Left colon (tissue), 2 donors: ENCODE results near the gene RFFL. TPM values are rescaled to one million over a fixed set of nuclear protein-coding genes. Genes with fewer than 3 reads are reported as not detected.

Experiments
- ATAC-seq: fragments of 200-7000 bp; cut with Tn5 transposase; one replicate; pipeline ENCODE4 v1.9.1; 2020; ENCODE audit warnings: mild to moderate bottlenecking, moderate library complexity
- DNase-seq, 2 donors: peaks; one replicate each; pipeline ENCODE4 v3.0.0-alpha.2; 2020
- intact Hi-C, 2 donors: fragments of 100-400 bp; cut with DNase I in 1 of 2; cut with micrococcal nuclease in 1 of 2; formaldehyde crosslinking; loops; one replicate each; pipeline versions ENCODE4 v1.11.2 to v1.14.0; 2022; cut with DNase I, micrococcal nuclease
- total RNA-seq, 2 donors: library from RNA; stranded (reverse); fragmentation: NEBNext Ultra II Directional; extraction: Animal tissue kit (Norgen Biotek cat#: 25700); gene quantifications; one replicate each; pipeline ENCODE4 v1.2.1, GENCODE V29; 2021
- donor health status: DM: no; HTN: no; CAD: no.
- donor health status: DM: yes; HTN: yes; CAD: no.

Gene RFFL
- total RNA-seq, 2 donors from 2014 or later, result 53.4 to 60.8 TPM

DNA sequence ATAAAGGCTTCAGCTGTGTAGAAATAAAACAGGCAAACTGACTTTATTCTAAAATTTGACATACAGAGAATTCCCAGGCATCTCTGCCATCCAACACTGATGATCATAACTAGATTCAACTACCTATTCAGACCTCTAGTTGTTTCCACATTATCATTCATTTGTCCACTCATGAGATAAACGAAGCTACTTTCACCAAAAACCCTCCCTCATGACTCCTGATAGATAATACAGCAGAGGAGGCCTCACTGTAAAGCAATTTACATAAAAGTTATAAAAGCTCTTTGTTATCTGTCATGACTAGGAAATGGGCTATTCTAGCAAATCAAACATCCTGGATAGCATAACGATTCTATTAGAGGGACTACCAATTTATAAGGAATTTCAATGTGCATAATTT is 19.6 kb upstream of the RFFL start:
- DNase-seq, result no peak
- no peak for ATAC-seq
- intact Hi-C loops, result no loop called here

DNA sequence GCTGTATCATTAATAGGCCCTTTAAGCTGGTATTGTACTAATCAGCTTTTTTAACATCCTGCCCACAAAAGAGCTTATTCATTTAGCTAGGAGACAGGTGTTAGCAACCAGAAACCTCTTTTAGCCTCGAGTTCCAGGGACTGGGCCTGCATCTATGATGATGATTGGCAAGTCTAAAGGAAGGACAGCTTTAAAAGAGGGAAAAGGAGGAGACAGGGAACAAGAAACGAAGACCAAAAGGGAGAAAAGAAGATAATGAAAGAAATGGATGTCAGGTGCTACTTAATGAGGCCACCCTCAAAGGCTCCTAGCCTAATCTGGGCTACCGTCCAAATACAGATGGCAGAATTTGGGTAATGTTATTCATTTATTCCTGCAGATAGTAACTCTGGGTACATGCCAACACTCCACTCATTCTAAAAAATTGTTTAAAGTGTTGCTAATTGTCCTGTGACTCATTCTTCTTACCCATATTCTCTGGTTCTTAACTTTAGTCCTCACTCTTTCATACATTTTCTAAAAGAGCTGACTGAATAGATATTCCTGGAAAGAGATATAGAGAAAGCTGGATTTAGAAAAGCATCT is 18.7 kb upstream of the RFFL start:
- ATAC-seq (no peak), DNase-seq (no peak)
- intact Hi-C loops, result no loop called here

DNA sequence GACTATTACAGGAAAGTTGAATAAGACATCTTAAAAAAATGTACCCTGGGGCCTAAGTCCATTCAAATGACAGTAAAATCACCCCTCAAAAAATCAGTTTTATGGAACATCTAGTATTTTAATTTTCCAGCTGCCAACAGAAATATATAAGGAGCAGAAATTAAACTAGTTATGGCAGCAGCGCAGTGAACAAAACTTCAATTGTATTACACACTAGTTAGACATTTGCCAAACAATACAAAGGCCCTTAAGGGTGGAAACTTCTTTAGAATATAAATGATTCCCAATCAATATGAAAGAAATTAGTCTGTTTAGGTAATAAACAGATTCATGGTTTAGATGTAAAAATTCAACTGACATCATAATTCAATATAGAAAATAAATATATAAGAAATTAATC is 18.1 kb upstream of the RFFL start:
- ATAC-seq (no peak), DNase-seq (no peak)
- intact Hi-C loops, result no loop called here

DNA sequence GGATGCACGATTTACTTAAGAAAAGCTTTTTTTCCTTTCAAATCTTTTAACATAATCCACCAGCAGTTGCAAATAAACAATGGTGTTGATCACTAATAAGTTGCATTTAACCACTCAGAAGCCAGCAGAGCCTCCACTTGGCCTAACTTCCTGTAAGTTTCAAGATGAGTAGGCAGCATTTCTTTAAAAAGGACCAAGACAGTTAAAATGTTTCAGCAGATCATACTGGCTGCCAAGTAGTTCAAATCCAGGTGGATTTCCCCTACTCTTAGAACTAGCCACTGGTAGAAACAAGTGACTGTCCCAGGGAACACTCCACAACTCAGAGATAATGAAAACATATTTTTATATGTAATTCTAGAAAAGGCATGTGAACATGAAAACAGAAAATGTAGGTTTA is 17.0 kb upstream of the RFFL start:
- ATAC-seq (no peak), DNase-seq (no peak)
- intact Hi-C loops, result no loop called here

DNA sequence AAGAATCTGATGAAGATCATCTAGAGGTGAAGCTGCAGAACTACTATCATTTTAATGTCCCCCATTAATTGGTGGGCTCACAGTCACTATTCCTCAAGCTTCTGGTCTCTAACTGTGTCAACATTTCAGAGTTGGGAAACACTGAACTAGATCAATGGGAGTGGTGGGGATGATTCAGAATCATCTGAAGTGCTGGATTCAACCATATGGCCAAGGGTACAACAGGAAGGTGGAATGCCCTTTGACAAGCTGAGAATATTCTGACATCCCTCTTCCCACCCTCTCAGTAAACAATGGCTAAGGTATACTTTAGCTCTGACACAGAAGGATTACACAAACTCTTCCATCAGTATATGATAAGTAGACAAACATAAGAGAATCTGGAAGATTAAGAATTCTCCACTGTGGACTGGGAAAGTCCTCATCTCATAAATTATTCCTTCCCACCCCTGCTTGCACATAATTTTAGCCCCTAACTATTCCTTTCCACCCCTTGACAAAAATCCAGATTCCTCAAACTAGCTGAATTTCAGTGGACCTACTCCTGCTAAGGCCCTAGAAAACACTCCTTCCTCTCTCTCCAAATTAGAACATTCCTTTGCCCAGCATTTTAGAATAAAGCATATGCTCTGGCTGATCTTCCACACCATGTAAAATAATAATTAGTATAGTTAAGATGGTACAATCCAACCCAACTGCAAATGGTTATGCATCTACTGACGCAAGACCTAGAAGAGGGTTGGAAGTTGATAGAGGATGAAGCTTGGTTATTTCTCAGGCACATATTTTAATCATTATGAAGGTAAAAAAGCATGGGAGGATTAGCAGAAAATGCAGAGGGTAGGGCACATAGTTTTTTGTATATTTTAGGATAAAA is 16.3 kb upstream of the RFFL start:
- intact Hi-C loops, result loop anchor here in 1 of 2 donors (10.0 kb wide), 1 partner anchor 75 kb away; no protein-coding TSS in a partner anchor
- ATAC-seq (peak; percentile 90), DNase-seq (no peak)

DNA sequence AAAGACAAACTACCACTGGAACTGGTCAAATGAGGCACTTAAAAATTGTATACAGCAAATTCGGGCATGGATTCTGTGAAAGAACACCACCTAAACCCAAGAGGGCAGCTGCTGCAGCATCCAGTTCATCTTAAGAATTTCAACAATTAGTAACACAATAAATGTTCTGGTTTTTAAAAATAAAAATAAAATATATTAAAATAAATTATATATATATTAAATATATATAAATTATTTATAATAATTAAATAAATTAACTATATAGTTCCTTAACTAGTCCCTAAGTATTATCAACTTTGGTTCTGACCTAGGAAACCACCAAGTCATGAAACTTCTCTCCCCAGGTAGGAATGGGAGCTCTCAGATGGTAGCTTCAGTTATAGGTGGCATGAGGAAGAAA is 13.4 kb upstream of the RFFL start:
- ATAC-seq (no peak), DNase-seq (no peak)
- intact Hi-C loops, result loop anchor here in 1 of 2 donors (10.0 kb wide), 1 partner anchor 72 kb away; no protein-coding TSS in a partner anchor

DNA sequence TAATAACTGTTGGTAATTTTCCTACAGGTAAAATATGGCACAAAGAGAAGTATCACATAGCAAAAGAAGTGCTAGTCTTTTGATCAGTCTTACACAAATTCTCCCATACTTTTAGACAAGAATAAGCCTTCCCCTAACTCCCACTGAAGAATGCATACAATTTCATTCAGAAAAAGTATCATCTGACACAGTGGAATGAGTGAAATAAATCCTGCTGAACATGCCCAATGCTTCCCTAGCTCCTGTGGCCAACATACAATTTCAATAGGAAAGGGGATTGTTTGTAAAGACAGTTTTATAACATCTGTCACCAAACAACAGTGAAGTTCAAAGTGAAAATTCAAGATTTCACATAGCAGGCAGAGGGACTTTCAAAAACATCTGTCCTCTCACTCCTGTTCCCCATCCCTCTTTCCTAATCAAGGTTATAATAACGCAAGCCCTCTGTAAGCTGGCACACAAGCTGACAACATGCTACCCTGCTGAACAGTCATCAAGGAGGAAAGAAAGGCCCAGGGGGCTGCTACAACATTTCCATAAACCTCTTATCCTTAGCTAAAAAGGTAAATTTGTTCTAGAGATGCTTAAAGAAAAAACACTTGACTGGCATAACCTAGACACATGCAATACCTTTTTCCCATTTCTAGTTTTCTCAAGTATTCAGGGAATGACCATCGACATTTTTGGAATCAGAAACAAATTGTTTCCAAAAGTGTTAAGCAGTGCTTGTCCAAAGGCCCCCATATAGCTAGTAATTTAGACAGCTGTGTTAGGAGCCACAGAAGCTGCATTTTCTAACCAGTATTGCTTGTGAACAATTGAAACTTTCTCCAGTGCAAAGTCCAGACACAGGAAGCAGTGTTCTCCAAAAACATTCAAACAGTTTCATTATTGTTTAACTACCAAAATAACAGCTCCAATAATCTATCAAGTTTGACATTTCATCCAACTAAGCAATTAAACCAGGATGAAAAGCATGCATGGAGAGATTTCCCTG is 11.5 kb upstream of the RFFL start:
- intact Hi-C loops, result loop anchor here in 1 of 2 donors (10.0 kb wide), 1 partner anchor 70 kb away; no protein-coding TSS in a partner anchor
- no peak for DNase-seq
- ATAC-seq, result peak; percentile 53

DNA sequence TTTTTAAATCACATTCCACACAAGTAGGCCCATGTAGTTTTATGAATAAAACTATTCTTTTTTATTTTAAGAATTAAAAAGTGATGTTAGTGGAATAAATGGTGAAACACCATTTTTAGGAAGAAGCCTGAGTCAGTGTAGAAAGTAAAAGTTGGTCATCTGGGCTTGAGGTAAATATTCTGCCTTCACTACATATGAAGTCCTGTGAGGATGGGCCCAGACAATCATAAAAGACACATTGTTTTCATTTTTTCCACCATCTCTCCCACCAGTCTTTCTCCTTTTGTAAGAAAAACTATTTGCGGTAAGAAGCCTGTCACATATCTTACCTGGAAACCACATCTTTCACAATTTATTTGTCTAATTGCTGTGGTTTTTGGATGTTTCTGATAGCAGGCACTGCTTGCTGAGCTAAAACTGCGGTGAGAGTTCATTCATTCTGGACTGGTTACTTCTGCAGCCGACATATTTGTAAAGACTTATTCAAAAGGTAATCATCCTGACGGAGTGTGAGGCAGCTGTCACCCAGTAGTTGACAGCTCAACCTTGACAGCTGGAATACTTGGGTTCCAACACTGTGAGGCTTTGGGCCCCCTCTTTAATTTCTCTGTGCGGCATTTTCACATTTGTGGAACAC is 10.6 kb upstream of the RFFL start:
- intact Hi-C loops, result loop anchor here in 1 of 2 donors (10.0 kb wide), 1 partner anchor 69 kb away; no protein-coding TSS in a partner anchor
- ATAC-seq, result no peak
- DNase-seq, result no peak

DNA sequence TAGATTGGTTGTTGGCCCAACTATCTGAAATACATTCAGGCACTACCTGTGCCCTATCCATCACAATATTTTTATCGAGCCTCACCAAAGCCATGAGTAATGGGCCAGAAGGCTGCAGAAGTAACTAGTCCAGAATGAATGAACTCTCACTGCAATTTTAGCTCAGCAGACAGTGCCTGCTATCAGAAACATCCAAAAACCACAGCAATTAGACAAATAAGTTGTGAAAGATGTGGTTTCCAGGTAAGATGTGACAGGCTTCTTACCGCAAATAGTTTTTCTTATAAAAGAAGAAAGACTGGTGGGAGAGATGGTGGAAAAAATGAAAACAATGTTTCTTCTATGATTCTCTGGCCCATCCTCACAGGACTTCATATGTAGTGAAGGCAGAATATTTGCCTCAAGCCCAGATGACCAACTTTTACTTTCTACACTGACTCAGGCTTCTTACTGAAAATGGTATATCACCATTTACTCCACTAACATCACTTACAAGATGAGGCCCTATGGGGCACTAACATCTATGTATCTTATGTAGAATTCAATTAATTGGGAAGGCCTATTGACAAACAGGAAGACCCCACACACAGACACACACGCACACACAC is 9.8 kb upstream of the RFFL start:
- no peak for DNase-seq
- intact Hi-C loops, result loop anchor here in 1 of 2 donors (10.0 kb wide), 1 partner anchor 68 kb away; no protein-coding TSS in a partner anchor
- ATAC-seq, result no peak

DNA sequence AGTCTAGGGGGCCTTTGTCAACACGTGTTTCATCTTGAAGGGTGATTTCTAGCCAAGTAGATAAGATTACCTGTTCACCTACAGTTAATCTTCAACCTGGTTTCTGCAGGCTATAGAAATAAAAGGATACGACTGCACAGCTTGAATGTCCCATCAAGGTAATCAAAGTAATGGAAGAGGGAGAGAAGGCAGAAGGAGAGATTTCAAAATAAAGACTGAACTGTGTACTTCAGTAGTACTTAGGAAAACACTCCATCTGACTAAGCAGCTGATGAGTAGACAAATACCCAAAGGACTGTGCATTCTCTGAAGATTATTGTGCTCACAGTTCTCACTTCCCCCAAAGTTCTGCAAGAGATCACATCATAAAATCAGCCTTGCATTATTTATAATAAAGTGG is 5.8 kb upstream of the RFFL start:
- ATAC-seq, result peak; percentile 36
- intact Hi-C loops, result no loop called here
- no peak for DNase-seq

DNA sequence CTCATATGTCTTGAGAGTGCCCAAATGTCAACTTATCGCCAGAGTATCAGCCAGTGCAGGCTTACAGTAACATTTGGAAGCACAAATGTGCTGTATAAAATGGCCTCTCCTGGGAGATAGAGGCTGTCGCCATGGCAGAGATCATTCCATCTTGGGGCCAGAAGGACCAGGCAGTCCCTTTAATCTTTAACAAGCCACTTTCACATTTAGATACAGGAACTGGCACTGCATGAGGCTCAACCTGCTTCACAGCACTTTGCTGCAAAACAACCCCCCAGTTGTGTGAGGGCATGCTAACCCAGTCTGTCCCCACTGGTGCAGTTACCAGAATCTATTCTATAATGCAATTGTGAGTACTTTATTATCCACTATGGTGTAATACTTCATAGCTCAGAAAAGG is 4.7 kb upstream of the RFFL start:
- intact Hi-C loops, result no loop called here
- no peak for ATAC-seq

DNA sequence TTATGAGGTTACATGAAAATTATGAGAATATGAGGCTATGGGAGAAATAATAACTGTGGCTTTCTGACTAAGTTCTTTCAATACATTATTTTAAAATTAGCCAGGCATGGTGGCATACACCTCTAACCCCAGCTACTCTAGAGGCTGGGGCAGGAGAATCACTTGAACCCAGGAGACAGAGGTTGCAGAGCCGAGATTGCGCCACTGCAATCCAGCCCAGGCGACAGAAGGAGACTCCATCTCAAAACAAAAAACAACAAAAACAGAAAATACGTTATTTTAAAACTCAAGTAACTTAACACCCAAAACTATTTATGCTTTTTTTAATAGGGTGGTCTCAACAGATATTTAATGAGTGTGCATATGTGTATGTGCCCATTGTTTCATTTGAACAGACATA is 2.4 kb upstream of the RFFL start:
- intact Hi-C loops, result no loop called here
- DNase-seq (no peak), ATAC-seq (no peak)

More for the DNA sequence above, 4.7 kb upstream of the RFFL start:
- DNase-seq, result no peak

DNA sequence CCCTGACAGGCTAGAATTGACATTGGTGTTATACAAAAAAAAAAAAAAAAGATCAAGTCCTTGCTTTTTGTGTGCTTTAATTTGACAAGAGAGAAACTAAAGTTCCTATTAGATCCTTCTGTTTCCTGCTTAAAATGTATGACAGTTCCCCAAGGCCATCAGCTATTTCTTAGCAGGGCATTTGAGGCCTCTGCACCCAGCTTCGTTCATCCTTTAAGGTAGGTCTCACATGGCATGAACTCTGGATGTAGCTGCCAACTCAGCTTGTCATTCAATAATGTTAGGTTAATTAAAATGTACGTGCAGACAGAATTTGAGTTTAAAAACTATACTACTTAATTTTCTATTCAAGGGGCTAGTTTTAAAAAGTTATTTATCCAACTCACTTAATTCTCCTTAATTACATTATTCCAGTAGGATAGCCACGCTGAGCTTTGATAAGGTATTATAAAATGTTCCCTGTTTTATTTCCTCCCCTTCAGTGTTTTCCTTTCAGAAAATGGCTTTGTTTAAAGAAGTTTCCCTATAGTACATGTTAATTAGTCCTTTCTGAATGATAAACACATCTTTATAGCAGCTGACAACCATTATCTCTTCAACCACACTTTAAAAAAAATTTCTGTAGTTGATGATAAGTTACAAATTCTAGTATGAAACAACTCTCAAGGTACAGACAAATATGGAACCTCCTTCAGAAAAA is 1.2 kb upstream of the RFFL start:
- intact Hi-C loops, result no loop called here
- DNase-seq (no peak), ATAC-seq (no peak)

DNA sequence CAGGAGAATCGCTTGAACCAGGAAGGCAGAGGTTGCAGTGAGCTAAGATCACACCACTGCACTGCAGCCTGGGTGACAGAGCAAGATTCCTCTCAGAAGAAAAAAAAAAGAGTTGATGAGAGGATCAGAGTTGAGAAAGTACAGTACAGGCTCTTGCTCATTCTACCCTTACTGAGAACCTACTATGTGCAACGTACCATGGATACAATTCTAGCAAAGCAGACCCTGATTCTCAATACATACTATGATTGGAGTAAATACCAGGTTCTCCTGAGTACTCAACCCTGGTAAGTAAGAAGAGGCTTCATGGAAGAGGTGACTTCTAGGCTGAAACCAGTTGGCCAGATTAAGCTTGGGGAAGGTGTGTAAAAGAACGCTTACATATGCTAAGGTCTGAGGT is 1.2 kb downstream of the RFFL start:
- DNase-seq (no peak), ATAC-seq (no peak)
- intact Hi-C loops, result no loop called here

DNA sequence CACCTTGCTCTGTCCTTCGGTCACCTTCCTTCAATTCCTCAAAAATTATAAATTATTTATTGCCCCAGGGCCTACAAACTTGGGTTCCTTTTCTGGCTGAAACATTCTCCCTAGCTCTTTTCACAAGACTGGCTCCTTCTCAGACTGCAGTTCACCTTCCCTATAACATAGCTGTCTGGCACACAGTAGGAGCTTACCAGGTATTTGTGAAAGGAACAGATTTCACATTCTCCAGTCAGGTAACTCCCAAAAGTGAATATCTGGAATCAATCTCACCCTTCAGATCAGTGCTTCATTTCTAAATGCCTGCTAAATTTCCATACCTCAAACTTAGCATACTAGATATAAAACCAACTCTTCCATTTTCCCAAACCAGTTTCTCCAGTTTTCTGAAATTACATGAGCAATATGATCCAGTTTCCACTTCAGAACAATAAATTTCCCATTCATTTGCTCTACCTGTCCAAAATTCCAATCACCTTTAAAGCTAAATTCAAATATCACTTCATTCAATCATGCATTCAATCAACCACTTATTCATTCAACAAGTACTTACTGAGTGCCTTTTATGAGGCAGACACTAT is 6.1 kb downstream of the RFFL start:
- DNase-seq (no peak), ATAC-seq (no peak)
- intact Hi-C loops, result no loop called here

DNA sequence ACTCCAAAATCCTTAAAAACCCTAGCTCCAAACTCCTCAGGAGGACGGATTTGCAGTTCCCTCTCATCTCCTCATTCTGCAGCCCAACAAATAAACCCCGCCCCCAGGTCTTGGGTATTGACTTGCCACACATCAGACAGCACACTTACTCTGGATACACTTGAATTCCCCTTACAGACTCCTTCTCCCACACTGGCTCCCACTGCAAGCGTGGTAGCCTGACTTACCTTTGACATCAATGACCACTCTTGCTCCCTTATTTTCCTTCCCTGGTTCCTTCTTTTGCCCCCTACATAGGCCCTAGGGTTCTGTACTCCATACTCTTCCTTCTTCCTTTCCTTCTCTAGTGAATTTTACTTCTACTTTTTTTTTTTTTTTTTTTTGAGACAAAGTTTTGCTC is 7.5 kb downstream of the RFFL start:
- DNase-seq (no peak), ATAC-seq (no peak)
- intact Hi-C loops, result no loop called here

DNA sequence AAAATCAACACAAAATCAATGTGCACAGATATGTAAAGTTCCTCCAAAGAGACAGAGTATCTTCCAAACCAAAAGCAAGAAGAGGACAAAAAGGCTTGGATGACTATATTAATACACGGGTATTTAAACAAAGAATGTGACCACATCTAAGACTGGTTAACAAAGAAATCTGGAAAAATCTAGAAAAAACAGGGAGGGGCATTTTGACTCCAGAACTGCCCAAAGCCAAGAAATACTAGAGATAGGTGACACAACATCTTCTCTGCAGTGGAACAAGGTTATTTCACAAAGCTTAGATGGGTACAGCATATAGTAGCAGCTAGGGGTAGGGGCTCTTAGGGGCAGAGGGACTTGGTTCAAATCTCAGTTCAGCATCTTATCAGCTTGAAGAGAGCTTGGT is 10.3 kb downstream of the RFFL start:
- ATAC-seq (no peak), DNase-seq (no peak)
- intact Hi-C loops, result no loop called here
